ENCODE results near the gene TIMM17A.

DNA sequence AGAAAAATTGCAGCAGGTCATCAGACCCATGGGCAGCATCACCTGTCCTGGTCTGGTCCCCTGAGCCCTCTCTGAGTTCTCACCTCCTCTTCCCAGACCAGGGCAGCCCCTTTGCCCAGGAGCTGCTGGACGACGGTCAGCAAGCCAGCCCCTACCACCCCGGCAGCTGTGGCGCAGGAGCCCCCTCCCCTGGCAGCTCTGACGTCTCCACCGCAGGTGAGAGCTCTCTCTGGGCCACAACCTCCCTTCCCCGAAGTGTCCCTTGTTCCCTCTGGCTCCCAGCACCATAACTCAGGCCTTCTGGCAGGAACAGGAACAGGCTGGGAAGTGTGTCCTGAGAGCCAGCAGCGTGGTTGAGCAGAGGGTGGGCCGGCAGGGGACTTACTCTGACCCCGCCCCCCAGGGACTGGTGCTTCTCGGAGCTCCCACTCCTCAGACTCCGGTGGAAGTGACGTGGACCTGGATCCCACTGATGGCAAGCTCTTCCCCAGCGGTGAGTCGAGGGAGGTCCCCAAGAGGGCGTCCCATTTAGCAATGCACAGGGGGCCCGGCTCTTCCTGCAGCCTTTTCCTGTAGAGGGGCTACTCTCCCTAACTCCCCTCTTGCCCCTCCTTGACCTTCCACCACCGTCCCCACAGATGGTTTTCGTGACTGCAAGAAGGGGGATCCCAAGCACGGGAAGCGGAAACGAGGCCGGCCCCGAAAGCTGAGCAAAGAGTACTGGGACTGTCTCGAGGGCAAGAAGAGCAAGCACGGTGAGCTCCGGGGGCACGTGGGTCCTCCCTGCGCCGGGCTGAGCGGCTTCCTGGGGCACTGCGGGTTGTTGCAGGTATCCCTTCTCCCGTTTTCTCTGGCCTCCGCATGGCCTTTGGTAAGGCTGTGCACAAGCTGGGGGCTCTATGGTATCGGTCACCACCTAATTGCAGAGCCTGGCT is 57.5 kb downstream of the TIMM17A start:
- no peak for TF ChIP-seq EZH2 (IDR thresholded peaks at IDR 0.05; ENCODE audit: borderline replicate concordance, low read depth, low read length, poor library complexity, severe bottlenecking)
- TF ChIP-seq, protein P1, sequence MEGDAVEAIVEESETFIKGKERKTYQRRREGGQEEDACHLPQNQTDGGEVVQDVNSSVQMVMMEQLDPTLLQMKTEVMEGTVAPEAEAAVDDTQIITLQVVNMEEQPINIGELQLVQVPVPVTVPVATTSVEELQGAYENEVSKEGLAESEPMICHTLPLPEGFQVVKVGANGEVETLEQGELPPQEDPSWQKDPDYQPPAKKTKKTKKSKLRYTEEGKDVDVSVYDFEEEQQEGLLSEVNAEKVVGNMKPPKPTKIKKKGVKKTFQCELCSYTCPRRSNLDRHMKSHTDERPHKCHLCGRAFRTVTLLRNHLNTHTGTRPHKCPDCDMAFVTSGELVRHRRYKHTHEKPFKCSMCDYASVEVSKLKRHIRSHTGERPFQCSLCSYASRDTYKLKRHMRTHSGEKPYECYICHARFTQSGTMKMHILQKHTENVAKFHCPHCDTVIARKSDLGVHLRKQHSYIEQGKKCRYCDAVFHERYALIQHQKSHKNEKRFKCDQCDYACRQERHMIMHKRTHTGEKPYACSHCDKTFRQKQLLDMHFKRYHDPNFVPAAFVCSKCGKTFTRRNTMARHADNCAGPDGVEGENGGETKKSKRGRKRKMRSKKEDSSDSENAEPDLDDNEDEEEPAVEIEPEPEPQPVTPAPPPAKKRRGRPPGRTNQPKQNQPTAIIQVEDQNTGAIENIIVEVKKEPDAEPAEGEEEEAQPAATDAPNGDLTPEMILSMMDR (conservative IDR thresholded peaks at IDR 0.05; ENCODE audit: low read depth, low read length): no peak
